Measurements from ENCODE around the gene HS3ST5. TPM values are rescaled to one million over a fixed set of nuclear protein-coding genes. Genes with fewer than 3 reads are reported as not detected.

Gene HS3ST5
- total RNA-seq, 4 donors from 2014 or later: not detected

- Histone ChIP-seq H3K27ac (no peak overlapping the region), H3K4me3 (replicated peaks in 1 of 3) (no peak overlapping the region), H3K4me1 (no peaks in the 10 kb centered on the region), H3K9me3 (no peaks in the 10 kb centered on the region), H3K27me3 (no peaks in the 10 kb centered on the region), H3K36me3 (no peaks in the 10 kb centered on the region)
- intact Hi-C loops (cut with DNase I): no loop called here
- WGBS, 2 donors: 81 to 95% methylated on average over 3 of the region's 3 CpGs
- DNase-seq: no peak
- TF ChIP-seq POLR2A (IDR thresholded peaks at IDR 0.05) (no peak), CTCF (IDR thresholded peaks at IDR 0.05) (no peak)
These were observed 52.0 kb downstream of the HS3ST5 start for GRCh38 chr6:114290864-114291263.

DNA sequence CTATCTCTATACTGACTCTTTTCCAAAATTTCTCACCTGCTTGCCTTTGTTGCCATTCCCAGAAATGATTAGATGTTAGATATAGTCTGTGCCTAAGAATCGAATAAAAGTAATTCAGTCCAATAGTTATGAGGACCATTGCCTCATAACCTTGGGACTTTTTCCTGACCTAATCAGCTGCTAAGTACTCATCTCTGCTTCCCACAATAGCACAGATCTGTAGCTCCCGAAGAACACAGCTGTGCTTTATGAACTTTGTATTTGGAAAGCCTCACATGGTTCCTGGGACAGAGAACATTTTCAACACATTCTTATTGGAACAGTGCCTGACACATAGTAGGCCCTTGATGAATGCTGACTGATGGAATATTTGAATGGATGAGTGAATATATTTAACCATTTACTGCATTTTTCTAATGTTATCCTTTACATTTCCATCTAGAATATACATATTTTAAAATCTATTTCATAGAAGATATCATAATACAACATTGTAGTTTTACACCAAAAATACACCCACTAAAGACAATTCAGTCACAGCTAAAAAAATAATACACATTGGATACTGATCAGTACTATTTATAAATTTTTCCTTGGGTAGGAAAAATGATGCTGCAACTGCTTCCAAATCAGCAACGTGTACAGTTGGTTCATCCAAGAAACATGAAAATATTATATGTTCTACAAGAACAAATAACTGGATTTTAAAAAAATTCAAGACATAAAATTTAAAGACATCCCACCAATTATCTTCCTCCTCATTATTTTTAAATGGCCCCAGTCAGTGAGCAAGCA lies 53.9 kb downstream of the HS3ST5 start:
- intact Hi-C loops (cut with DNase I): no loop called here
- Histone ChIP-seq H3K9me3 (no peaks in the 10 kb centered on the region), H3K27ac (no peak overlapping the region), H3K4me1 (no peaks in the 10 kb centered on the region), H3K27me3 (no peaks in the 10 kb centered on the region), H3K36me3 (no peaks in the 10 kb centered on the region), H3K4me3 (replicated peaks in 1 of 3) (no peak overlapping the region)
- WGBS, 2 donors: 78 to 82% methylated on average over 3 of the region's 3 CpGs
- no peak for TF ChIP-seq POLR2A (IDR thresholded peaks at IDR 0.05)
- no peak for TF ChIP-seq CTCF (IDR thresholded peaks at IDR 0.05)
- no peak for DNase-seq

DNA sequence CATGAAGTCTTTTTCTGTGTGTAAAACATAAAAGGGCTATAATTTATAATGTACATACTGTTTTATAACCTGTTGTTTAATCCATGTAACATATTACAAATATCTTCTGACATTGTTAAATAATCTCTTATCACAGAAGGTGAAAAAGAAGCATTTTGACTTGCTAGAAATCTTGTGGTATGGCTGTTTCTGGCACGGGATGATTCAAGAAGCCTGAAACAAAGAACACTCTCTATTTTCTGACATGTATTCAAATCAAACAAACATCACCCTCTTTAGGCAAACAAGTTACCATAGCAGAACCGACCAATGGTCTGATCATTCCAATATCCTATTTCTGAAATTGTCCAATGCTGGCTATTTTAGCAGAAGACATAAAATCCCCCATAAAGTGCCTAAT lies 55.4 kb downstream of the HS3ST5 start:
- WGBS, 2 donors: 86 to 89% methylated on average over 2 of the region's 2 CpGs
- intact Hi-C loops (cut with DNase I): no loop called here
- no peak overlapping the region for H3K4me3 ChIP-seq (replicated peaks in 1 of 3)
- H3K4me1 ChIP-seq: no peaks in the 10 kb centered on the region
- H3K27ac ChIP-seq: no peak overlapping the region
- TF ChIP-seq CTCF (IDR thresholded peaks at IDR 0.05): no peak
- TF ChIP-seq POLR2A (IDR thresholded peaks at IDR 0.05): no peak
- no peaks in the 10 kb centered on the region for H3K36me3 ChIP-seq
- no peak for DNase-seq
- no peaks in the 10 kb centered on the region for H3K27me3 ChIP-seq
- H3K9me3 ChIP-seq: no peaks in the 10 kb centered on the region

- Histone ChIP-seq H3K27ac (no peak overlapping the region), H3K36me3 (no peaks in the 10 kb centered on the region), H3K4me3 (replicated peaks in 1 of 3) (no peak overlapping the region), H3K4me1 (no peaks in the 10 kb centered on the region), H3K27me3 (no peaks in the 10 kb centered on the region), H3K9me3 (no peaks in the 10 kb centered on the region)
- DNase-seq: no peak
- 87% methylated on average over 2 of the region's 2 CpGs for WGBS, 2 donors
- intact Hi-C loops (cut with DNase I): no loop called here
- TF ChIP-seq POLR2A (IDR thresholded peaks at IDR 0.05) (no peak), CTCF (IDR thresholded peaks at IDR 0.05) (no peak)
These were observed 56.6 kb downstream of the HS3ST5 start for GRCh38 chr6:114286211-114286610.

GRCh38 chr6:114284281-114284680 lies 58.5 kb downstream of the HS3ST5 start:
- H3K36me3 ChIP-seq: no peaks in the 10 kb centered on the region
- no peak for DNase-seq
- H3K4me1 ChIP-seq: no peaks in the 10 kb centered on the region
- intact Hi-C loops (cut with DNase I): no loop called here
- no peak overlapping the region for H3K4me3 ChIP-seq (replicated peaks in 1 of 3)
- TF ChIP-seq POLR2A (IDR thresholded peaks at IDR 0.05) (no peak), CTCF (IDR thresholded peaks at IDR 0.05) (no peak)
- no peak overlapping the region for H3K27ac ChIP-seq
- WGBS, 2 donors: 91 to 99% methylated on average over 2 of the region's 2 CpGs
- H3K9me3 ChIP-seq: no peaks in the 10 kb centered on the region
- H3K27me3 ChIP-seq: no peaks in the 10 kb centered on the region

Data from thyroid gland (tissue), 4 donors.